ENCODE results near the gene HAGH. TPM values are rescaled to one million over a fixed set of nuclear protein-coding genes. Genes with fewer than 3 reads are reported as not detected.

The HAGH gene
- total and polyA plus RNA-seq, 4 donors: 50.2 to 79.0 (median 55.6) TPM

DNA sequence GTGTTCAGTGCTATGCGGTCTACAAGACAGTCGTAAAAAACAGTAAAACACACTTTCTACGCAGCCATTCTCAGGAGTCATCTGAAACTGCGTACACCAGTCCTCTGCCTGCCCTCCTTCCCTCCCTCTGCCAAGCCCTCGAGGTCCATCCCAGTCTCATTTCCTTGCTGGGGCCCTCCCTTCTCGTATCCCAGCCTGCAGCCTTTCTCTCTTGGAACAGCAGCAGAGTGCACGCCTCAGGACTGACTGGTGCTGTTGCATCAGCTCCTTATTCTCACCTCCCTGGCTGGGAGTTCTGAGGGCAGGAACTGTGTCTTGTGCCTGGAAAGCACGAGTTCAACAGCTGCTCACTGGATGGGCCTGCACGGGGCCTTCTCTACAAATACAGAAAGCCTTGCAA, 12.9 kb upstream of the HAGH start:
- ATAC-seq (ENCODE audit: low FRiP score): no peak
- Histone ChIP-seq H3K9me3 (ENCODE audit: control insufficient read depth, low read length) (no peaks in the 10 kb centered on the region), H3K27ac (ENCODE audit: low read depth in 1 of 2, low read length in 2 of 2) (no peak overlapping the region), H3K27me3 (ENCODE audit: control insufficient read depth in 1 of 2, insufficient read depth in 2 of 2, low read length in 1 of 2) (no peaks in the 10 kb centered on the region), H3K36me3 (ENCODE audit: control insufficient read depth in 1 of 2, insufficient read depth in 2 of 2, low read length in 1 of 2) (no peaks in the 10 kb centered on the region), H3K4me3 (ENCODE audit: low read length in 2 of 2) (no peak overlapping the region), H3K4me1 (ENCODE audit: control insufficient read depth in 1 of 2, insufficient read depth in 2 of 2, low read length in 2 of 2) (no peaks in the 10 kb centered on the region)
- 51 to 59% methylated on average over 9 of the region's 9 CpGs for WGBS, 2 donors
- intact Hi-C loops (cut with DNase I): no loop called here
- DNase-seq: peak in 1 of 2 donors; percentile 30

DNA sequence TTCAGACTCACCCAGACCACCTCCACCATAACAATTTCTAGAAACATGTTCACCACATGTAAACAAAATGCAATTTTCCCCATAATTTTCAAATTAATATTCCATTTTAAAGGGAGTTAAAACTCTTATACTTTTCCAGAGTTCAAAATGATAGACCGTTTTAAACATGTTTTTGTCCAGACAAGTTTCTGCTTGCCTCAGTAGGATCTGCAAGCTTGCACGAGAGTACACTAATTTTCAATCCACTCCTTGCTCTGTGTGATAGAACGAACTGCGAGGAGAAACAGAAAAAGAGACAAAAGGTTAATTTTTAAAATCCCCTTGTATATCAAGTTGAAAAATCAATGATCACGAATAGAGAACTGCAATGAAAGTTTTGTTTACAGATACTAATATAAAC, 7.5 kb upstream of the HAGH start:
- intact Hi-C loops (cut with DNase I): no loop called here
- WGBS, 2 donors: 84 to 87% methylated on average over 5 of the region's 5 CpGs

DNA sequence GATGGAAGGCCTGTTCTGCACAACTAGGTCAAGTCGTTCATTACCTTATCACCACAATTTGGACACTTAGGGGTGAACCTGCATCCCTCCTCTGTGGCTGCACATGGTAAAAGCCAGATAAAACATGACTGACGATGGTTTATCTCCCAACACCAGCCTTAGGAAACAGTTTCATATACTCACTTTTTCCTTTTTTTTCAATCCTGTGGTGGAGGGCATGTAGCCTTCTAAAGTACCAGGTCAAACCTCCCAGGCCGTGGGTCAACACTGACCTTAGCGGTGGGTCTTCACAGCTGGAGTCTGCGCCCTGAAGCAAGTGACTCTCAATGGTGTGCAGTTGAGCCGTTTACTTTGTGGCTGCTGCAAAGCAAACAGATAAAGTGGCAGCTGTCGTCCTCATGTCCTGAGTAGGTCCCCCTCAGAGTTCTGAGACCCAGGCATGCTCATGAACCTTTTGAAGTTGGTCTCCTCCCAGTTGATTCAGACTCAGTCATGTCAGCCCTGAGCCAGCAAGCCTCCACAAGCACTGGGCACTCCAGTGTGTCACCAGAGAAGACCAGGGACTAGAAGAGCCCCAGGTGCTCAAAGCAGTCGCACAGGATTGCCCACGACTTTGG, 6.3 kb upstream of the HAGH start:
- no peaks in the 10 kb centered on the region for H3K27me3 ChIP-seq (ENCODE audit: control insufficient read depth in 1 of 2, insufficient read depth in 2 of 2, low read length in 1 of 2)
- H3K4me1 ChIP-seq (ENCODE audit: control insufficient read depth in 1 of 2, insufficient read depth in 2 of 2, low read length in 2 of 2): no peaks in the 10 kb centered on the region
- ATAC-seq (ENCODE audit: low FRiP score) (no peak), DNase-seq (no peak)
- intact Hi-C loops (cut with DNase I): no loop called here
- 67 to 81% methylated on average over 9 of the region's 9 CpGs for WGBS, 2 donors
- no peaks in the 10 kb centered on the region for H3K36me3 ChIP-seq (ENCODE audit: control insufficient read depth in 1 of 2, insufficient read depth in 2 of 2, low read length in 1 of 2)
- no peaks in the 10 kb centered on the region for H3K9me3 ChIP-seq (ENCODE audit: control insufficient read depth, low read length)
- no peak overlapping the region for H3K27ac ChIP-seq (ENCODE audit: low read depth in 1 of 2, low read length in 2 of 2)
- H3K4me3 ChIP-seq (ENCODE audit: low read length in 2 of 2): no peak overlapping the region

More for the DNA sequence above, 7.5 kb upstream of the HAGH start:
- H3K4me3 ChIP-seq (ENCODE audit: low read length in 2 of 2): no peak overlapping the region
- H3K27me3 ChIP-seq (ENCODE audit: control insufficient read depth in 1 of 2, insufficient read depth in 2 of 2, low read length in 1 of 2): no peaks in the 10 kb centered on the region
- H3K4me1 ChIP-seq (ENCODE audit: control insufficient read depth in 1 of 2, insufficient read depth in 2 of 2, low read length in 2 of 2): no peaks in the 10 kb centered on the region
- ATAC-seq (ENCODE audit: low FRiP score) (no peak), DNase-seq (no peak)
- no peak overlapping the region for H3K27ac ChIP-seq (ENCODE audit: low read depth in 1 of 2, low read length in 2 of 2)
- no peaks in the 10 kb centered on the region for H3K9me3 ChIP-seq (ENCODE audit: control insufficient read depth, low read length)
- no peaks in the 10 kb centered on the region for H3K36me3 ChIP-seq (ENCODE audit: control insufficient read depth in 1 of 2, insufficient read depth in 2 of 2, low read length in 1 of 2)

DNA sequence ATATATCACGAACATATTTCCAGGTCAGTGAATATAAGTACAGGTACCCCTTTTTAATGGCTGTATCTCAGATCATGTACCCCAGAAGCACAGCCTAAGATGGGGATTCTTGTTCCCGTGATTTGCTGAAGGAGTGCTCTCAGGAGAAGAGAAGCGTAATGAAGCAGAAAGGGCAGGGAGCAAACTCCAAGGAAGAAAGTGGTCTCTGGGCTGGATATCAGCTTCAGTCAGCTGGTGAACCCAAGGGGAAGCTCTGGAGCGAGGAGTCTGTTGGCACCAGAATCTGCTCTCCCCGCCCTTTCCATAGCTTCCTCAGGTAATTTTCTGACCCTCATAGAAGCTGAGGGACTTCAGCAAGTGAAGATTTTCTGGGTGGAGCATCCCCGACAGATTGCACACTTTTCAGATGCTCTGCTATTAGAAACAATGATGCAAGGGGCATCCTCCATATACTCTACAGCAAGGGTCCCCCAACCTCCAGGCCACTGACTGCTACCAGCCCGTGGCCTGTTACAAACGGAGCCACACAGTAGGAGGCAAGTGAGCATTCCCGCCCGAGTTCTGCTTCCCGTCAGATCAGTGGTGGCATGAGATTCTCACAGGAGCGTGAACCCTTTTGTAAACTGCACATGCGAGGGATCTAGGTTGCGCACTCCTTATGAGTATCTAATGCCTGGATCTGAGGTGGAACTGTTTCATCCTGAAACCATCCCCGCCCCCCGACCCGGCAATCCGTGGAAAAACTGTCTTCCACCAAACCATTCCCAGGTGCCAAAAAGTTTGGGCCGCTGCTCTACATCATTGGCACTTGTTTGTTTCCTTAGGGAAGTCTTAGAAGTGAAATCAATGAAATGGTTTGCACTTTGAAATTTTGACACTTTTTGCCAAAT, 4.8 kb upstream of the HAGH start:
- peak in 1 of 2 donors; percentile 61 for DNase-seq

DNA sequence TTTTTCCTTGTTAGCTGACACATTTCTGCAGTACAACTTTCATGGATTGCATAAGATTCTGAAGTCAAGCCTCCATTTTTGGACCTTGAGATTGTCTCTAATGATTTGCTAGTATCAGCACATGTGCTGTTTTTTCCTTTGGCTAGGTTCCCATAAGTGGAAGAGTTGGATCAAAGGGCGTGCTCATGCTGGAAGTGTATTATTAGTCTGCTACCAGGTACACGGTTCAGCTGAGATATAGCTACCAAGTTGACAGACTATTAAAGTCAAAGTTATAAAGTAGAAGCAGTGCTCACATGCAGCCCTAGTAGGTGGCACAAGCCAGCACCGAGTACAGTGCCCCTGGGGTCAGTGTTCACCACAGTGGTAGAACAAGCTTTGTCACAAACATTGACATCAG, 3.6 kb upstream of the HAGH start:
- no peaks in the 10 kb centered on the region for H3K36me3 ChIP-seq (ENCODE audit: control insufficient read depth in 1 of 2, insufficient read depth in 2 of 2, low read length in 1 of 2)
- no peaks in the 10 kb centered on the region for H3K9me3 ChIP-seq (ENCODE audit: control insufficient read depth, low read length)
- DNase-seq: peak in 1 of 2 donors; percentile 43
- H3K27ac ChIP-seq (ENCODE audit: low read depth in 1 of 2, low read length in 2 of 2): no peak overlapping the region
- WGBS, 2 donors: 66 to 72% methylated on average over 3 of the region's 3 CpGs
- no peak for ATAC-seq (ENCODE audit: low FRiP score)
- no peaks in the 10 kb centered on the region for H3K4me1 ChIP-seq (ENCODE audit: control insufficient read depth in 1 of 2, insufficient read depth in 2 of 2, low read length in 2 of 2)
- H3K4me3 ChIP-seq (ENCODE audit: low read length in 2 of 2): no peak overlapping the region
- H3K27me3 ChIP-seq (ENCODE audit: control insufficient read depth in 1 of 2, insufficient read depth in 2 of 2, low read length in 1 of 2): no peaks in the 10 kb centered on the region
- intact Hi-C loops (cut with DNase I): no loop called here

More for the DNA sequence above, 4.8 kb upstream of the HAGH start:
- Histone ChIP-seq H3K27me3 (ENCODE audit: control insufficient read depth in 1 of 2, insufficient read depth in 2 of 2, low read length in 1 of 2) (no peaks in the 10 kb centered on the region), H3K9me3 (ENCODE audit: control insufficient read depth, low read length) (no peaks in the 10 kb centered on the region), H3K4me1 (ENCODE audit: control insufficient read depth in 1 of 2, insufficient read depth in 2 of 2, low read length in 2 of 2) (no peaks in the 10 kb centered on the region), H3K27ac (ENCODE audit: low read depth in 1 of 2, low read length in 2 of 2) (no peak overlapping the region), H3K4me3 (ENCODE audit: low read length in 2 of 2) (no peak overlapping the region), H3K36me3 (ENCODE audit: control insufficient read depth in 1 of 2, insufficient read depth in 2 of 2, low read length in 1 of 2) (no peaks in the 10 kb centered on the region)
- intact Hi-C loops (cut with DNase I): no loop called here
- ATAC-seq (ENCODE audit: low FRiP score): no peak
- WGBS, 2 donors: 80 to 86% methylated on average over 19 of the region's 19 CpGs

DNA sequence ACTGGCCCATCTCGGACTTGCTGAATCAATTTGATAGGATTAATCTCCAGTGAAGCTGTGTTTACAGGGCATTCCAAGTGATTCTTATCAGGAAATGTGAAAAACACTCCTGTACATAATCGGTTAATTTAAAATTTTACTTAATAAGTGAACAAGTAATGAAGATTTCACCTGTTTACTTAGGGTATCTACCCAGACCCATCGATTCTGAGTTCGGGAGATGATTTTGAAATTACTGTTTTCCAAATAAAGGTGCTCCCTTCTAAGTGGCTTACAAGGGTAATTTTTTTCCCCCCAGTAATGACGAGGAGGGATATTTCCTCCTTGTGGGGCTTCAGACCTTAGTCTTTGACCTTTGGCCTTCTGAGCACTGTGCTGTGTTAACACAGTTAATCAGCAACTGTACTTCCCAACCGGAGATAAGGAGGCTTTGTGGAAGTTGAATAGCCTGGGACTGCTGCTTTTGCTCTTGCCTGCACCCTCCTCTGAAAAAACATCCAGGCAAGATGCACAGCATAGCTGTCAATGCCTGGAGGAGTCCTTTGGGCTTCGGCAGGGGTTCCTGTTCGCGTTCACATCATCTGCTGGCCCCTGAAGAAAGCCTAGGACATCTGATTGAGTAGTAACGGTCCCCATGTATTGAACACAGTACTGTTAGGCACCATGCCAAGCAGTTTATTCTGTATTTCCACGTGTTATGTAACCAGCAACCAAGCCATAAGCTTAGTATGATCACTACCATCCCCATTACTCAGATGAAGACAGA, 2.2 kb upstream of the HAGH start:
- H3K27me3 ChIP-seq (ENCODE audit: control insufficient read depth in 1 of 2, insufficient read depth in 2 of 2, low read length in 1 of 2): no peaks in the 10 kb centered on the region
- 79 to 84% methylated on average over 11 of the region's 11 CpGs for WGBS, 2 donors
- DNase-seq (peak in 1 of 2 donors; percentile 43), ATAC-seq (ENCODE audit: low FRiP score) (no peak)
- no peaks in the 10 kb centered on the region for H3K36me3 ChIP-seq (ENCODE audit: control insufficient read depth in 1 of 2, insufficient read depth in 2 of 2, low read length in 1 of 2)
- H3K9me3 ChIP-seq (ENCODE audit: control insufficient read depth, low read length): no peaks in the 10 kb centered on the region
- no peak overlapping the region for H3K4me3 ChIP-seq (ENCODE audit: low read length in 2 of 2)
- no peak overlapping the region for H3K27ac ChIP-seq (ENCODE audit: low read depth in 1 of 2, low read length in 2 of 2)
- intact Hi-C loops (cut with DNase I): loop anchor here in 1 of 2 donors (5.0 kb wide), 1 partner anchor 47 kb away; the partner anchor contains the start of genes NUBP2 and SPSB3
- H3K4me1 ChIP-seq (ENCODE audit: control insufficient read depth in 1 of 2, insufficient read depth in 2 of 2, low read length in 2 of 2): no peaks in the 10 kb centered on the region

DNA sequence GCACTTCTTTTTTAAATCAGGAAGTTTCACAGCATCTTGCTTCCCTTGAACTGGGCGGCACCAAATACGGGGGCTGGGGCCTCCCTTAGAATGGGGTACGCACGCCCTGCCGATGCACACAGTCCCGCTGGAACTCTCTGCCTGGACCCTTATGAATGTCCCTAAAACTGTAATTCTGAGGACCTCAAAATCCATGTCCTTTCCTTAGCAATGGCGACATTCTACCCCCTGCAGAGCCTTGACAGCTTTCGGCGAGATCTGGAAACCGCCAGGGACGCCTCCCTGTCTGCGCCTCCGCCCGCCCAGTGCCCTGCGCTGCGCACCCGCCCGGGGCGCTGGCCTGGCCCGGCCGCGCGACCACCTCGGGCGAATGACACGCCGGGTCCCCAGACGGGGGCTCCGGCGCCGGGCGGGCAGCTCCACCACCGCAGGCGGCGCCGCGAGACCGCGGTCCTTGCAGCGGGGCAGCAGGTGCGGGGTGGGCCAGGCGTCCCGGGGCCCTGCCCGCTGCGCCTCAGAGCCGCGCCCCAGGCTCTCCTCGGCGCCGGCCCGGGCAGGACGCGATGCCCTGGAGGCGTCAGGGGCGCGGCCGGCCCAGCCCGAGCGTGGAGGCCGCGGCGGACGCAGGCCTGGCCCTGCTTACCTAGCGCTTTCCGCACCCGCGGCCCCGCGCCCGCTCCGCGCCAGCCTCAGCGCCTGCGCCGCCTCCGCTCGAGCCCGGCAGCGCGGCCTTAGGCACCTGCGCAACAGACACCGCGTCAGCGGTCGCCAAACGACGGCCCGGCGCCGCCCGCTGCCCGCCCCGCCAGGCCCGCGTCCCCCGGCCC, 548 bp downstream of the HAGH start:
- Histone ChIP-seq H3K9me3 (ENCODE audit: control insufficient read depth, low read length) (no peaks in the 10 kb centered on the region), H3K36me3 (ENCODE audit: control insufficient read depth in 1 of 2, insufficient read depth in 2 of 2, low read length in 1 of 2) (no peaks in the 10 kb centered on the region), H3K4me3 (ENCODE audit: low read length in 2 of 2) (peak overlapping the region; percentile 77 to 83), H3K27ac (ENCODE audit: low read depth in 1 of 2, low read length in 2 of 2) (peak overlapping the region in 1 of 2 donors; percentile 44), H3K27me3 (ENCODE audit: control insufficient read depth in 1 of 2, insufficient read depth in 2 of 2, low read length in 1 of 2) (no peaks in the 10 kb centered on the region), H3K4me1 (ENCODE audit: control insufficient read depth in 1 of 2, insufficient read depth in 2 of 2, low read length in 2 of 2) (no peaks in the 10 kb centered on the region)
- 2% methylated on average over 49 to 96 of the region's 96 CpGs for WGBS, 2 donors
- ATAC-seq (ENCODE audit: low FRiP score) (peak; percentile 1), DNase-seq (peak in 1 of 2 donors; percentile 71)
- intact Hi-C loops (cut with DNase I): loop anchor here in 1 of 2 donors (5.0 kb wide), 1 partner anchor 44 kb away; the partner anchor contains the start of genes NUBP2 and SPSB3

DNA sequence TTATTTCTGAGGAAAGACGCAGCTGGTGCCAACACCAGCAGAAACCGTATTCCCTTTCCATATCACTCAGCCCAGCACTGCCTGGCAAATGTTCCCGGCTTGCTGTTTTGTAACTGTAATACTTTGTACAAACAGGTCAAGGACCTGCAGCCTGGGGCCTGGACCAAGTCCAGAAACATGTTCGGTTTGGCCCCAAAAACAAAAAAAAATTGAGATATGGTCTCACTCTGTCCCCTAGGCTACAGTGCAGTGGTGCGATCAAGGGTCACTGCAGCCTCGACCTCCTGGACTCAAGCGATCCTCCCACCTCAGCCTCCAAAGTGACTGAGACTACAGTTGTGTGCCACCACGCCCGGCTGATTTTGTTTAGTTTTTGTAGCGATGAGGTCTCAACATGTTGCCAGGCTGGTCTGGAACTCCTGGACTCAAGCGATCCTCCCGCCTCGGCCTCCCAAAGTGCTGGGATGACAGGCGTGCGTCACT, 1.2 kb downstream of the HAGH start:
- WGBS, 2 donors: 69 to 71% methylated on average over 15 of the region's 15 CpGs
- DNase-seq (peak in 1 of 2 donors; percentile 58), ATAC-seq (ENCODE audit: low FRiP score) (no peak)
- Histone ChIP-seq H3K4me1 (ENCODE audit: control insufficient read depth in 1 of 2, insufficient read depth in 2 of 2, low read length in 2 of 2) (no peaks in the 10 kb centered on the region), H3K4me3 (ENCODE audit: low read length in 2 of 2) (no peak overlapping the region), H3K36me3 (ENCODE audit: control insufficient read depth in 1 of 2, insufficient read depth in 2 of 2, low read length in 1 of 2) (no peaks in the 10 kb centered on the region), H3K27ac (ENCODE audit: low read depth in 1 of 2, low read length in 2 of 2) (no peak overlapping the region), H3K9me3 (ENCODE audit: control insufficient read depth, low read length) (no peaks in the 10 kb centered on the region), H3K27me3 (ENCODE audit: control insufficient read depth in 1 of 2, insufficient read depth in 2 of 2, low read length in 1 of 2) (no peaks in the 10 kb centered on the region)
- intact Hi-C loops (cut with DNase I): loop anchor here in 1 of 2 donors (5.0 kb wide), 1 partner anchor 43 kb away; the partner anchor contains the start of genes NUBP2 and SPSB3

Measured in aorta (tissue), 5 donors.